C4-2B (cell line): Measurements from ENCODE around the gene NKD1.

ENCODE experiments used
- ZFX ChIP-seq: fragments of 450-650 bp; IDR thresholded peaks from 2 replicates; pipeline ENCODE4 v1.6.1; 2017
- TF ChIP-seq, protein P1 (sequence below): fragments of 450-650 bp; conservative IDR thresholded peaks from 2 replicates; pipeline ENCODE4 v1.5.1; 2017; ENCODE audit warnings: mild to moderate bottlenecking

DNA sequence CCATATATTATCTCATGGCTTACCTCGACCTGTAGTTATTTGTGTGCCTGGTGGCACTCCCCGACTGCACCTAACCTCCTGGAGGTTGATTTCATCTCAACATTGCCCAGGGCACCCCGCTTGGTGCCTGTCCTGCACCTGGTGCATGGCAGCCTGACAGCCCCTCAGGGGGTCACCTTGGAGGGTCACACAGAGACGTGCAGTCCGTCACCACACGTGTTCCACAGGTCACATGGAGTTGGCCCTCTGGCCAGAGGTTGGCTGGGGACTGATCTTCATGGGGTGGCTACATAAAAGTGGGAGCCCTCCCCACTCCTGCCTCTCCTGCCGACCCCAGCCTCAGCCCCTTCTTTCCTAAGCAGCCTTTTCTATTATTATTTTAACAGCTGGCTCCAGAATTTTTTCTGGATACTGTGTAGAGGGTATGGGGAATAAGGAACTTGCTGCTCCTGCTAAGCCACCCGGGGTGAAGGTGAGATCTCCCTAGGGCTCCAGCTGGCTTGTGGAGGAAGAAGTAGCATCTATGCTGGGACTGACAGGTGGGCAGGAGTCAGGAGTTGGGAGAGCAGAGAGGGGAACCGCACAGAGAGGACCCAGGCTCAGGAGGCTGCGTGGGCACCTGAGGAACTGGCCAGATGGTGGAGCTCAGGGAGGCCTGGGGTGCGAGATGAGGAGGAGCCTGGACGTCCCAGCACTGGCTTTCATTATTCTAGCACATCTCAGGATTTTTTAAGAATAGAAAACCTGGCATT is 12.5 kb upstream of the NKD1 start:
- TF ChIP-seq, protein P1, sequence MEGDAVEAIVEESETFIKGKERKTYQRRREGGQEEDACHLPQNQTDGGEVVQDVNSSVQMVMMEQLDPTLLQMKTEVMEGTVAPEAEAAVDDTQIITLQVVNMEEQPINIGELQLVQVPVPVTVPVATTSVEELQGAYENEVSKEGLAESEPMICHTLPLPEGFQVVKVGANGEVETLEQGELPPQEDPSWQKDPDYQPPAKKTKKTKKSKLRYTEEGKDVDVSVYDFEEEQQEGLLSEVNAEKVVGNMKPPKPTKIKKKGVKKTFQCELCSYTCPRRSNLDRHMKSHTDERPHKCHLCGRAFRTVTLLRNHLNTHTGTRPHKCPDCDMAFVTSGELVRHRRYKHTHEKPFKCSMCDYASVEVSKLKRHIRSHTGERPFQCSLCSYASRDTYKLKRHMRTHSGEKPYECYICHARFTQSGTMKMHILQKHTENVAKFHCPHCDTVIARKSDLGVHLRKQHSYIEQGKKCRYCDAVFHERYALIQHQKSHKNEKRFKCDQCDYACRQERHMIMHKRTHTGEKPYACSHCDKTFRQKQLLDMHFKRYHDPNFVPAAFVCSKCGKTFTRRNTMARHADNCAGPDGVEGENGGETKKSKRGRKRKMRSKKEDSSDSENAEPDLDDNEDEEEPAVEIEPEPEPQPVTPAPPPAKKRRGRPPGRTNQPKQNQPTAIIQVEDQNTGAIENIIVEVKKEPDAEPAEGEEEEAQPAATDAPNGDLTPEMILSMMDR = no peak
- TF ChIP-seq ZFX = no peak
